Activated naive CD4-positive, alpha-beta T cell treated with anti-CD3 and anti-CD28 coated beads, Interleukin-2, amount 50 U/mL, for 24 hours (primary cell): Measurements from ENCODE around the gene CYP27A1.

Experiments used
- H3K27ac Mint-ChIP-seq: one replicate; pipeline ENCODE4 v1.8.0; 2021; ENCODE audit warnings: mild to moderate bottlenecking, mixed read lengths
- H3K27me3 Mint-ChIP-seq: one replicate; pipeline ENCODE4 v1.8.0; 2021; ENCODE audit warnings: mixed read lengths
- H3K36me3 Mint-ChIP-seq: one replicate; pipeline ENCODE4 v1.8.0; 2021; ENCODE audit warnings: mixed read lengths
- H3K4me1 Mint-ChIP-seq: one replicate; pipeline ENCODE4 v1.8.0; 2021; ENCODE audit warnings: mixed read lengths
- H3K4me3 Mint-ChIP-seq: one replicate; pipeline ENCODE4 v1.8.0; 2021; ENCODE audit warnings: mild to moderate bottlenecking, mixed read lengths
- H3K9me3 Mint-ChIP-seq: one replicate; pipeline ENCODE4 v1.8.0; 2021; ENCODE audit warnings: mixed read lengths

Gene CYP27A1

DNA sequence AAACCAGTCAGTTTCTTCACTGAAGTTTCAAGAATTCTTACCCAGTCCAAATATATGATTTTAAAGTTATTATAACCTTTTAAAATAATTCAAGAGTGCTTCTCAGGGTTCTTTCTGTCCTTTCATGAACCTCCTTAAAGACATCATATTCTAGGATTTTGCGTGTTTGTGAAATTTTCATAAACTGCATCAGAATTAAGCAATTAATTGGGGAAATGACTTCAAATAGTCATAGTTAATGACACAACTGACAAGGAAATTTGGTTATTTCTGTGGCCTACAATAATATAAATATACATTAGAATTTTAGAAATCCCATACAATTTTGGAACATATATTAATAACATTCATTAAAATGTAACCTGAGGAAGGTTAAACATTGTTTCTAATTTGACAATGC, 10.5 kb downstream of the CYP27A1 start:
- Mint-ChIP-seq H3K4me3 (no peak overlapping the region), H3K36me3 (peaks cover 7% of the 10 kb centered on the region), H3K4me1 (no peaks in the 10 kb centered on the region), H3K27me3 (peaks cover 13% of the 10 kb centered on the region), H3K27ac (no peak overlapping the region), H3K9me3 (no peaks in the 10 kb centered on the region)

DNA sequence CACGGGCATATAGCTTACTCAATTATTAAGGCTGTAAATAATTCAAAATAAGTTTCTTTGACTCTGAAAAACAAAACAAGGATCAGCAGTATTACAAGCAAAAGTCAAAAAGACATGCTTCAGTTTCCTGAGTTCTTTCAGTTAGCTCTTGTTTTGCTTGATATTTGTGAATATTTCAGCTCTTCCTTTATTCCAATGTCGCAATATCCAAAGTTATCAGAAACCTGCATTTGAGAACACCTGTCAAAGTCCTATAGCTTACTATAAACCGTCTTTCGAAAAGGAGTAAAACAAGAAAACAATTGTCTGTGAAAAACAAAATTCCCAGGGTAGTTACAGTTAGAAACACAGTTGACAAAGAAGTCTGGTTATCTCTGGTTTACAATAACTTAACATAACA, 14.7 kb downstream of the CYP27A1 start:
- H3K27me3 Mint-ChIP-seq = peaks cover 13% of the 10 kb centered on the region
- H3K9me3 Mint-ChIP-seq = no peaks in the 10 kb centered on the region
- no peaks in the 10 kb centered on the region for H3K4me1 Mint-ChIP-seq
- H3K36me3 Mint-ChIP-seq = no peaks in the 10 kb centered on the region
- no peak overlapping the region for H3K27ac Mint-ChIP-seq
- no peak overlapping the region for H3K4me3 Mint-ChIP-seq

DNA sequence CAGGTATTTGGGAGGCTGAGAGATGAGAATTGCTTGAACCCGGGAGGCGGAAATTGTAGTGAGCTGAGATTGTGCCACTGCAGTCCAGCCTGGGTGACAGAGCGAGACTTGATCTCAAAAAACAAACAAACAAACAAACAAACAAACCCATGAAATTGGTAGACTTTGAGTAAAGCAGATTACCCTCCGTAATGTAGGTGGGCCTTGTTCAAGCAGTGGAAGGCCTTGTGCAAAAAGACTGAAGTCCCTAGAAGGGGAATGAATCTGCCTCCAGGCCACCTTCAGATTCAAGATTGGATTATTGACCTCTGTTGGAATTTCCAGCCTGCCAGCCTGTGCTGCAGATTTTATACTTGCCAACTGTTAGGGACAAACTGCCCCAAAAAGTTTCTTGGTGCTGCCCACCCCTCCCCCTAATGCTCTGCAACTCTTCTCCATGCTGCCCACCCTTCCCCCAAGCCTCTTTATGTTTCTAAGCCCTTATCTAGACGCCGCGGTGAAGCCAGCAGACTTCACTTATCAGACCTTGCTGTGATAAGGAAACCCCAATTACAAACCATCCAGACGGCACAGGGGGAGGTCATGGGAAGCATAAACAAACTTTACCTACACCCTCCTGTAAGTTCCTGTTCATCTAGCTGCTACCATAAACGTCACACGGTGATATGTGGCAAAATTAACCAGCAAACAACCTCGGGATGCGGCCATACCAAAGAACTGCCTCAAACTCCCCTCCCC, 17.0 kb downstream of the CYP27A1 start:
- no peaks in the 10 kb centered on the region for H3K36me3 Mint-ChIP-seq
- no peaks in the 10 kb centered on the region for H3K4me1 Mint-ChIP-seq
- H3K27ac Mint-ChIP-seq = no peak overlapping the region
- no peak overlapping the region for H3K4me3 Mint-ChIP-seq
- H3K9me3 Mint-ChIP-seq = no peaks in the 10 kb centered on the region
- H3K27me3 Mint-ChIP-seq = peaks cover 15% of the 10 kb centered on the region

DNA sequence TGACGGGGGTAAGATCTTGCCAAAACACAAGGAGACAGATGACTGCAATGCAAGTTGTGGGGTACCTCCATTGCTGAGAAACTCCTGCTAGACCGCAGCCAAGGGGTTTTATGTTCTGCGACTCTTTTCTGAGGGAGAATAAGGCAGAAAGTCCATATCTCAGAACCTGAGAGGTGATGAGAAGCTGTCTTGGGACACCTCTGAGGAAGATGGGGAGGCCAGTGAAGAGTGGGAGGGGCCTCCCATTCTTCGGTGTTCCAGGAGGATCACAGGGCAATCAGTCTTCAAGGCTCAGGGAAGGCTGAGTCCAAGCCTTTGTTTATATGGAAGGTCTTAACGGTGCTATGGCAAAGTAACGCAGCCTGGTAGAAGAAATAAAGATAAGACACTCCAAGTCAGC, 18.0 kb downstream of the CYP27A1 start:
- no peak overlapping the region for H3K4me3 Mint-ChIP-seq
- no peaks in the 10 kb centered on the region for H3K36me3 Mint-ChIP-seq
- H3K27me3 Mint-ChIP-seq = peaks cover 17% of the 10 kb centered on the region
- H3K9me3 Mint-ChIP-seq = no peaks in the 10 kb centered on the region
- H3K4me1 Mint-ChIP-seq = no peaks in the 10 kb centered on the region
- H3K27ac Mint-ChIP-seq = no peak overlapping the region

DNA sequence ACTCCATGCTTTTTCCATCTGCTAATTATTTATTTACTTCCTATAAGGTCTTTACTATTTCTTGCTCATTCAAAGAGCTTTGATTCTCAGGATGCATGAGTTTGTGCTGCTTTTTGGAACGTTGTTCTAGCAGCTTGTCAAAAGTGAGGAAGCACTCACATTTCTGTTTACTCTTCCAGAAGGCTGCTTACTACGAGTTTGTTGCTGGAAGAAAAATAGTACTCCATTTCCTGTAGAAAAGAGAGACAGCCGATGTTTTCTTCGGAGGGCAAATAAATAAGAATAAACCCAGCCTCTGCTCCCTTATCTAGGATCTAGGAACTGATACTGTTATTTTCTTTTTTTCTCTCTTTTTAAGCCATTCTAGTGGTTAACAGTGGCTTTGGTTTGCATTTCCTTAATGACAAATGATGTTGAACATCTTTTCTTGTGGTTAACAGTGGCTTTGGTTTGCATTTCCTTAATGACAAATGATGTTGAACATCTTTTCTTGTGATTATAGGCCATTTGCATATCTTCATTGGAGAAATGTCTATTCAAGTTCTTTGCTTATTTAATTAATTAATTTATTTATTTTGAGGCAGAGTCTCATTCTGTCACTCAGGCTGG, 20.5 kb downstream of the CYP27A1 start:
- Mint-ChIP-seq H3K36me3 (no peaks in the 10 kb centered on the region), H3K4me1 (no peaks in the 10 kb centered on the region), H3K4me3 (no peak overlapping the region), H3K9me3 (no peaks in the 10 kb centered on the region), H3K27me3 (peaks cover 20% of the 10 kb centered on the region), H3K27ac (no peak overlapping the region)

DNA sequence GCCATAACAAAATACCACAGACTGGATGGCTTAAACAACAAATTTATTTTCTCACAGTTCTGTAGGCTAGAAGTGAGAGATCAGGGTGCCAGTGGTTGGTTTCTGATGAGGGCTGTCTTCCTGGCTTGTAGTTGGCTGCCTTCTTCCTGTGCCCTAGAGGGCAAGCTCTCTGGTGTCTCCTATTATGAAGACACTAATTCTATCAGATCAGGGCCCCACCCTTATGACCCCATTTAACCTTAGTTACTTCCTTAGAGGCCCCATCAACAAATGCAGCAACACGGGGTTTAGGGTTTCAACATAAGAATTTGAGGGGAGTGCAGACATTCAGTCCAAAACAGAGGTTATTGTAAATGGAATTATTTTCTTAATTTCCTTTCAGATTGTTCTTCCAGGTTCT, 22.9 kb downstream of the CYP27A1 start:
- no peaks in the 10 kb centered on the region for H3K36me3 Mint-ChIP-seq
- H3K4me3 Mint-ChIP-seq = no peak overlapping the region
- no peak overlapping the region for H3K27ac Mint-ChIP-seq
- no peaks in the 10 kb centered on the region for H3K4me1 Mint-ChIP-seq
- no peaks in the 10 kb centered on the region for H3K9me3 Mint-ChIP-seq
- H3K27me3 Mint-ChIP-seq = peaks cover 23% of the 10 kb centered on the region

DNA sequence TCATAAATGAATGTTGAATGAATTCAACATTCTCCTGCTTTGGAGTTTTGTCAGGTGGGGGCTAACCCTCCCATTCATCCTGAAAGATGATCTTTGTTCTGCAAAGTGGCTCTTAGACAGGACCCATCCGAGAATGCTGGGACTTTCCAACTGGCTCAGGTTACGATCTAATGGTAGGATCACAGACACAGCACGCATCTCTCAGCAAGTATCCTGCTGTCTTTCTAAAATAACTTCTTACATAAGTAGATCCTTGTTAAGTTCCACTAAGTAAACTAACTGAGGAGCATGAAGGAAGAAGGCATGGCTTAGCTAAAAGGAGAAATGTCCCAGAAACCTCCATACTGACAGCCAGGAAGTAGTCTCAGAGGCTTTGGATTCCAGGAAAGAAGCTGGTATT, 23.7 kb downstream of the CYP27A1 start:
- peaks cover 21% of the 10 kb centered on the region for H3K27me3 Mint-ChIP-seq
- no peaks in the 10 kb centered on the region for H3K9me3 Mint-ChIP-seq
- no peaks in the 10 kb centered on the region for H3K36me3 Mint-ChIP-seq
- H3K4me3 Mint-ChIP-seq = no peak overlapping the region
- no peaks in the 10 kb centered on the region for H3K4me1 Mint-ChIP-seq
- no peak overlapping the region for H3K27ac Mint-ChIP-seq

DNA sequence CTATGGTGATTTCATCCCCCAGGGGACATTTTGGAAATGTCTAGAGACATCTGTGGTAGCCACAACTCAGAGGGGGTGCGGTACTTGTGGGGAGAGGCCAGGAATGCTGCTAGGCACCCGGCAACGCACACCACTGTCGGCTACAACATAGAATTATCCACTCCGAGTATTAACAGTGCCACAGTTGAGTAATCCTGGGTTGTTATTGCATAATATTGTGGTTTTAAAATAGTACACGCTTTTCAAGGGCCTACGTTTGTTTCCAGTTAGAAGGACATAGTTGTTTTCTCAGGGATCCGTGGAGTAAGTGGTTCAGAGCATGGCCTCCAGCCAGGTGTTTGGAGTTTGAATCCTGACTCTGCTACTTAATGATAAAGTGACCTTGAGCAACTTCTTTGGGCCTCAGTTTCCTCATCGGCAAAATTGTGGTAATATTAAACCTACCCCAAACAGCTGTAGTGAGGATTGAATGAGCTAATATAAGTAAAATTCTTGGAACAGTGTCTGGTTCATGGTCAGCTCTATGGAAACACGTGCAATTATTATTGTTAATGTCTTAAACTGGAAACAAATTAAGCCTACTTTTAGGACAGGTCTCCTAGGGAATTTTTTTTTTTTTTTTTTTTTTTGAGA, 24.5 kb downstream of the CYP27A1 start:
- no peak overlapping the region for H3K4me3 Mint-ChIP-seq
- H3K27ac Mint-ChIP-seq = no peak overlapping the region
- H3K9me3 Mint-ChIP-seq = no peaks in the 10 kb centered on the region
- no peaks in the 10 kb centered on the region for H3K36me3 Mint-ChIP-seq
- no peaks in the 10 kb centered on the region for H3K4me1 Mint-ChIP-seq
- H3K27me3 Mint-ChIP-seq = peaks cover 23% of the 10 kb centered on the region

DNA sequence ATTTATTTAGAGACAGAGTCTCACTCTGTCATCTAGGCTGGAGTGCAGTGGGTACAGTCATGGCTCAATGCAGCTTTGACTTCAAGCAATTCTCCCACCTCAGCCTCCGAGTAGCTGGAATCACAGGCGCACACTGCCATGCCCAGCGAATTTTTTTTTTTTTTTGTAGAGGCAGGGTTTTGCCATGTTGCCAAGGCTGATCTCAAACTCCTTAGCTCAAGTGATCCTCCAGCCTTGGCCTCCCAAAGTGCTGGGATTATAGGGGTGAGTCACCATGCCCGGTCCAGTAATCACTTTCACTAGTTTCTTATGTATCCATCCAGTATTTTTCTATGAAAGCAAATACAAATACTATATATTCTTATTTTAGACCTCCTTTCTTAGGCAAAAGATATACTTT, 25.7 kb downstream of the CYP27A1 start:
- H3K36me3 Mint-ChIP-seq = no peaks in the 10 kb centered on the region
- H3K27me3 Mint-ChIP-seq = peaks cover 21% of the 10 kb centered on the region
- no peak overlapping the region for H3K4me3 Mint-ChIP-seq
- H3K4me1 Mint-ChIP-seq = no peaks in the 10 kb centered on the region
- no peak overlapping the region for H3K27ac Mint-ChIP-seq
- H3K9me3 Mint-ChIP-seq = no peaks in the 10 kb centered on the region

DNA sequence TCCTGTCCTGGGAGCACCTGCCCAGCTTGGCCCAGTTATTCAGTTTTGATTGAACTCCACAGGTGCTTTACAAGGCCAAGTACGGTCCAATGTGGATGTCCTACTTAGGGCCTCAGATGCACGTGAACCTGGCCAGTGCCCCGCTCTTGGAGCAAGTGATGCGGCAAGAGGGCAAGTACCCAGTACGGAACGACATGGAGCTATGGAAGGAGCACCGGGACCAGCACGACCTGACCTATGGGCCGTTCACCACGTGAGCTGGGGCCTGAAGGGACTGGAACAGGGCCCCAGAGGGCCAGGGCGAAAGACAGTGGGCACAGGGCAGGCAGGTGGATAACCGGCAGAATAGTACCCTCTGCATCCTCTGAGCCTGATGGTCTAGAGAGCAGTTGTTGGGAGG, 27.6 kb downstream of the CYP27A1 start:
- Mint-ChIP-seq H3K4me1 (no peaks in the 10 kb centered on the region), H3K4me3 (no peak overlapping the region), H3K27me3 (peaks cover 19% of the 10 kb centered on the region), H3K27ac (no peak overlapping the region), H3K36me3 (no peaks in the 10 kb centered on the region), H3K9me3 (no peaks in the 10 kb centered on the region)

DNA sequence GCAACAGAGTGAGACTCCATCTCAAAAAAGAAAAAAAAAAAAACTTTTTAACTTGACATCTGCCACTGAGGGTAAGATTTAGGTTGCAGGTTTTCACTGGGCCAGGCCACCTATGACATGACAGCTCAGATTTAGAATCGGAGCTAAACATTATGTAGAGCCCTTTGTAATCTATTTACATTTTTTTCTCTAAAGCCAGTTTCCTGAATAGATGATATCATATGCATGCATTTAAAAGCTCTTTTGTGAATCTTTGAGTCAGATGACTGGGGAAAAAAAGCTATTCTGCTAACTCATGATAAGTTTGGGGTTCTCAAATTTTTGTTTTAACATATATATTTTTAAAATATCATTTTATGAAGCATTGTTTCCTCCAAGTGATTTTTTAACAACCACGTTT, 28.3 kb downstream of the CYP27A1 start:
- H3K36me3 Mint-ChIP-seq = no peaks in the 10 kb centered on the region
- H3K4me1 Mint-ChIP-seq = no peaks in the 10 kb centered on the region
- no peaks in the 10 kb centered on the region for H3K9me3 Mint-ChIP-seq
- no peak overlapping the region for H3K27ac Mint-ChIP-seq
- peaks cover 18% of the 10 kb centered on the region for H3K27me3 Mint-ChIP-seq
- H3K4me3 Mint-ChIP-seq = no peak overlapping the region

DNA sequence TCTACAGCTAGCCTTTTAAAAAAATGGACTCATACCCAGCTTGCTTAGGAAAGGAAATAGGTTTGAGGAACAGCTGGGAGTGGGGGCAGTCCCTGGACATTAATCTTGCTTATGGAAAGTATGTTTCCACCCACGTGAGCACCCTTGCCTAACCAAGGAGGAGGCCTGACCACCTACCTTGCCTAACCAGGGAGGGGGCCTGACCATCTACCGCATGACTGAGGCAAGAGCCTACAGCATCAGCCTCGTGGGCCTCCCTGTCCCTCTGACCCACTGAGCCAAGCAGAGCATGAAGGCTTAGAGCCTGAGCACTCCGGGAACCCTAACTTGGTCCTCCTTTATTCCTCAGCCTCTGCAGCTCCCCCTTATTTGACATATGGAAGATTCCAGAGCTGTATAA, 29.4 kb downstream of the CYP27A1 start:
- no peaks in the 10 kb centered on the region for H3K4me1 Mint-ChIP-seq
- H3K27ac Mint-ChIP-seq = no peak overlapping the region
- H3K4me3 Mint-ChIP-seq = no peak overlapping the region
- H3K9me3 Mint-ChIP-seq = no peaks in the 10 kb centered on the region
- peaks cover 17% of the 10 kb centered on the region for H3K27me3 Mint-ChIP-seq
- H3K36me3 Mint-ChIP-seq = no peaks in the 10 kb centered on the region

DNA sequence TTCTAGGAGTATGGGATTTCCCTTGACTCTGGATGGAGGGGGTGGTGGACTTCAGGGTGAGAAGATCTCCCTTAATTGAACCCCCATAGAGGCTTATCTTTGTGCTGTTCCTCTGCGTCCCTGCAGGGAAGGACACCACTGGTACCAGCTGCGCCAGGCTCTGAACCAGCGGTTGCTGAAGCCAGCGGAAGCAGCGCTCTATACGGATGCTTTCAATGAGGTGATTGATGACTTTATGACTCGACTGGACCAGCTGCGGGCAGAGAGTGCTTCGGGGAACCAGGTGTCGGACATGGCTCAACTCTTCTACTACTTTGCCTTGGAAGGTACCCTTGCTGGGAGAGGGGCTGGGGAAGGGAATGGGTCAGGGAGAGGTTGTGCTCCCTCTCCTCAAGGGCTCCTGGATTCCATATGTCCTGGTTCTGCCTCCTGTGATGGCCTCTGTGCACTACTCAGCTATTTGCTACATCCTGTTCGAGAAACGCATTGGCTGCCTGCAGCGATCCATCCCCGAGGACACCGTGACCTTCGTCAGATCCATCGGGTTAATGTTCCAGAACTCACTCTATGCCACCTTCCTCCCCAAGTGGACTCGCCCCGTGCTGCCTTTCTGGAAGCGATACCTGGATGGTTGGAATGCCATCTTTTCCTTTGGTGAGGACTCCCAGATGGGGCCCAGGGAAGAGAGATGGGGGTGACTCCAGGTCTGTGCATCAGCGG, 30.3 kb downstream of the CYP27A1 start:
- Mint-ChIP-seq H3K27me3 (peaks cover 14% of the 10 kb centered on the region), H3K4me3 (no peak overlapping the region), H3K9me3 (no peaks in the 10 kb centered on the region), H3K4me1 (no peaks in the 10 kb centered on the region), H3K27ac (no peak overlapping the region), H3K36me3 (no peaks in the 10 kb centered on the region)

DNA sequence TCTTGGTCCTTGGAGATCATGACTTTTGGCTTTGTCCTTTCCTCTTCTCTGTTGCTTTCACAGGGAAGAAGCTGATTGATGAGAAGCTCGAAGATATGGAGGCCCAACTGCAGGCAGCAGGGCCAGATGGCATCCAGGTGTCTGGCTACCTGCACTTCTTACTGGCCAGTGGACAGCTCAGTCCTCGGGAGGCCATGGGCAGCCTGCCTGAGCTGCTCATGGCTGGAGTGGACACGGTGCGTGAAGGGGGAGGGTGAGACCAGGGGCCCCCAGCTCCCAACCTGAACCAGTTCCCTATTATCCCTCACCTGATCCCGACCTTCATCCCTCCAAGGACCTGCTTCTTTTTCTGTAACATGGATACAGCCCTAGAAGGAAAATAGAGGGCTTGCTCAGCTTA, 30.9 kb downstream of the CYP27A1 start:
- H3K36me3 Mint-ChIP-seq = no peaks in the 10 kb centered on the region
- H3K4me3 Mint-ChIP-seq = no peak overlapping the region
- no peak overlapping the region for H3K27ac Mint-ChIP-seq
- H3K4me1 Mint-ChIP-seq = no peaks in the 10 kb centered on the region
- H3K9me3 Mint-ChIP-seq = no peaks in the 10 kb centered on the region
- peaks cover 13% of the 10 kb centered on the region for H3K27me3 Mint-ChIP-seq

DNA sequence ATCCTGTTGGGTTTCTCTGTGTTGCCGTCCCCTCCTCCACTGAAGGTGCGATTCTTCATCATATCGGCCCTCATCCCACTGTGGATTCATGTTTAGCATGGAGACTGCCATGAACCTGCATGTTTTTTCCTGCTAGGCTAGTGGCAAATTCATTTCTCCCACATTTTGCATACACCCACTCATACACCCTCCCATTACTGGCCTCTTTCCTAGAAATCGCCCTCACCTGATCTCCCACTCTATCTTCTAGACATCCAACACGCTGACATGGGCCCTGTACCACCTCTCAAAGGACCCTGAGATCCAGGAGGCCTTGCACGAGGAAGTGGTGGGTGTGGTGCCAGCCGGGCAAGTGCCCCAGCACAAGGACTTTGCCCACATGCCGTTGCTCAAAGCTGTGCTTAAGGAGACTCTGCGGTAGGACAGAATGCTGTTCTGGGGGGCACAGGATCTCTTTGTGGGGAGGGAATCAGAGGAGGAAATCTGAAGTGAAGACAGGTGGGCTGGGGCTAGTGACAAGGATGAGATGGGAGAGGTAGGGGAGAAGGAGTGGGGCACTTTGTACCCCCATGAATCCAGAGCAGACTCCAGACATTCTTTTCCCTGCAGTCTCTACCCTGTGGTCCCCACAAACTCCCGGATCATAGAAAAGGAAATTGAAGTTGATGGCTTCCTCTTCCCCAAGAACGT, 32.0 kb downstream of the CYP27A1 start:
- no peaks in the 10 kb centered on the region for H3K9me3 Mint-ChIP-seq
- peaks cover 9% of the 10 kb centered on the region for H3K27me3 Mint-ChIP-seq
- no peak overlapping the region for H3K4me3 Mint-ChIP-seq
- no peaks in the 10 kb centered on the region for H3K4me1 Mint-ChIP-seq
- no peaks in the 10 kb centered on the region for H3K36me3 Mint-ChIP-seq
- H3K27ac Mint-ChIP-seq = no peak overlapping the region
